ENCODE results near the gene ITPR2. TPM values are rescaled to one million over a fixed set of nuclear protein-coding genes. Genes with fewer than 3 reads are reported as not detected.
"Not testable (repeated sequence)": the region's sequence is repeated elsewhere in the genome, so short reads cannot be mapped to it uniquely, and the experiment has no call there.

The ITPR2 gene
- polyA plus RNA-seq, 4 donors = 11.0 to 15.3 (median 14.6) TPM

- no peak for DNase-seq (ENCODE audit: low read depth in 4 of 4, low spot score in 2 of 4)
Measured at GRCh38 chr12:26767865-26768264, 65.1 kb downstream of the ITPR2 start.

- DNase-seq (ENCODE audit: low read depth in 4 of 4, low spot score in 2 of 4) = no peak
Measured at GRCh38 chr12:26767116-26767515, 65.9 kb downstream of the ITPR2 start.

GRCh38 chr12:26762186-26762585, 70.8 kb downstream of the ITPR2 start:
- no peak for DNase-seq (ENCODE audit: low read depth in 4 of 4, low spot score in 2 of 4)

GRCh38 chr12:26761775-26762174, 71.2 kb downstream of the ITPR2 start:
- DNase-seq (ENCODE audit: low read depth in 4 of 4, low spot score in 2 of 4) = no peak

GRCh38 chr12:26760657-26761293, 72.2 kb downstream of the ITPR2 start:
- DNase-seq (ENCODE audit: low read depth in 4 of 4, low spot score in 2 of 4) = no peak

GRCh38 chr12:26755362-26755761, 77.6 kb downstream of the ITPR2 start:
- not testable (repeated sequence) for DNase-seq (ENCODE audit: low read depth in 4 of 4, low spot score in 2 of 4)

- DNase-seq (ENCODE audit: low read depth in 4 of 4, low spot score in 2 of 4) = no peak
Measured at GRCh38 chr12:26754148-26754547, 78.8 kb downstream of the ITPR2 start.

- no peak for DNase-seq (ENCODE audit: low read depth in 4 of 4, low spot score in 2 of 4)
Measured at GRCh38 chr12:26751179-26751578, 81.8 kb downstream of the ITPR2 start.

GRCh38 chr12:26750531-26751175, 82.3 kb downstream of the ITPR2 start:
- DNase-seq (ENCODE audit: low read depth in 4 of 4, low spot score in 2 of 4) = no peak

GRCh38 chr12:26749781-26750180, 83.2 kb downstream of the ITPR2 start:
- DNase-seq (ENCODE audit: low read depth in 4 of 4, low spot score in 2 of 4) = no peak

GRCh38 chr12:26748741-26749431, 84.1 kb downstream of the ITPR2 start:
- DNase-seq (ENCODE audit: low read depth in 4 of 4, low spot score in 2 of 4) = no peak

- DNase-seq (ENCODE audit: low read depth in 4 of 4, low spot score in 2 of 4) = no peak
Measured at GRCh38 chr12:26748412-26748740, 84.6 kb downstream of the ITPR2 start.

GRCh38 chr12:26746121-26746714, 86.8 kb downstream of the ITPR2 start:
- DNase-seq (ENCODE audit: low read depth in 4 of 4, low spot score in 2 of 4) = no peak

- no peak for DNase-seq (ENCODE audit: low read depth in 4 of 4, low spot score in 2 of 4)
Measured at GRCh38 chr12:26744697-26745440, 88.1 kb downstream of the ITPR2 start.

- DNase-seq (ENCODE audit: low read depth in 4 of 4, low spot score in 2 of 4) = no peak
Measured at GRCh38 chr12:26744042-26744626, 88.9 kb downstream of the ITPR2 start.

GRCh38 chr12:26741584-26742227, 91.3 kb downstream of the ITPR2 start:
- DNase-seq (ENCODE audit: low read depth in 4 of 4, low spot score in 2 of 4) = no peak

GRCh38 chr12:26740991-26741390, 92.0 kb downstream of the ITPR2 start:
- DNase-seq (ENCODE audit: low read depth in 4 of 4, low spot score in 2 of 4) = no peak

- no peak for DNase-seq (ENCODE audit: low read depth in 4 of 4, low spot score in 2 of 4)
Measured at GRCh38 chr12:26740348-26740747, 92.6 kb downstream of the ITPR2 start.

- no peak for DNase-seq (ENCODE audit: low read depth in 4 of 4, low spot score in 2 of 4)
Measured at GRCh38 chr12:26737487-26738030, 95.4 kb downstream of the ITPR2 start.

Measured in left renal cortex interstitium (tissue), 4 donors.